H9 (cell line): ENCODE measurements around the gene C2orf78. TPM values are rescaled to one million over a fixed set of nuclear protein-coding genes. Genes with fewer than 3 reads are reported as not detected.

ENCODE experiments used
- DNase-seq: peaks from one replicate; pipeline ENCODE4 v3.0.0-alpha.2; 2017
- H2AFZ ChIP-seq: one replicate; pipeline ENCODE4 v1.6.1; 2013; ENCODE audit warnings: mild to moderate bottlenecking, low read length, control low read depth, moderate library complexity
- H2AK5ac ChIP-seq: 2 replicates; pipeline ENCODE4 v1.6.1; 2013; ENCODE audit warnings: low read length, control low read depth, mixed read lengths; ENCODE audit not compliant: insufficient read length
- H2BK120ac ChIP-seq: one replicate; pipeline ENCODE4 v1.6.1; 2013; ENCODE audit warnings: low read depth, mild to moderate bottlenecking, low read length, control low read depth, inconsistent platforms; ENCODE audit not compliant: poor library complexity, severe bottlenecking
- H2BK12ac ChIP-seq: 2 replicates; pipeline ENCODE4 v1.6.1; 2013; ENCODE audit warnings: low read length, control low read depth, mixed read lengths, low read depth; ENCODE audit not compliant: insufficient read length
- H2BK15ac ChIP-seq: 2 replicates; pipeline ENCODE4 v1.6.1; 2013; ENCODE audit warnings: low read depth, low read length, control low read depth
- H2BK20ac ChIP-seq: one replicate; pipeline ENCODE4 v1.6.1; 2013; ENCODE audit warnings: low read depth, mild to moderate bottlenecking, low read length, control low read depth, inconsistent platforms; ENCODE audit not compliant: poor library complexity, severe bottlenecking
- H2BK5ac ChIP-seq: 2 replicates; pipeline ENCODE4 v1.6.1; 2013; ENCODE audit warnings: low read length, control low read depth, mixed read lengths; ENCODE audit not compliant: insufficient read length
- H3K14ac ChIP-seq: 2 replicates; pipeline ENCODE4 v1.6.1; 2013; ENCODE audit warnings: low read length, control low read depth; ENCODE audit not compliant: insufficient read depth
- H3K18ac ChIP-seq: 2 replicates; pipeline ENCODE4 v1.6.1; 2013; ENCODE audit warnings: low read depth, mild to moderate bottlenecking, mixed read lengths, low read length, control low read depth; ENCODE audit not compliant: insufficient read length
- H3K23ac ChIP-seq: 2 replicates; pipeline ENCODE4 v1.6.1; 2013; ENCODE audit warnings: low read length, control low read depth, mixed read lengths, low read depth; ENCODE audit not compliant: insufficient read length
- H3K23me2 ChIP-seq: 2 replicates; pipeline ENCODE4 v1.6.1; 2013; ENCODE audit warnings: low read depth, mild to moderate bottlenecking, mixed read lengths, low read length, control low read depth; ENCODE audit not compliant: insufficient read length, poor library complexity, severe bottlenecking
- H3K27ac ChIP-seq: 2 replicates; pipeline ENCODE4 v1.5.1; 2013; ENCODE audit warnings: low read length, control low read depth, mixed read lengths, low read depth; ENCODE audit not compliant: insufficient read length
- H3K27me3 ChIP-seq: 2 replicates; pipeline ENCODE4 v1.6.1; 2013; ENCODE audit warnings: low read length, control low read depth, inconsistent platforms; ENCODE audit not compliant: insufficient read depth
- H3K4ac ChIP-seq: 2 replicates; pipeline ENCODE4 v1.6.1; 2013; ENCODE audit warnings: low read depth, mild to moderate bottlenecking, control low read depth, inconsistent platforms, low read length, moderate library complexity
- H3K4me1 ChIP-seq: 2 replicates; pipeline ENCODE4 v1.6.1; 2013; ENCODE audit warnings: low read length, control low read depth, inconsistent platforms; ENCODE audit not compliant: insufficient read depth
- H3K4me2 ChIP-seq: 2 replicates; pipeline ENCODE4 v1.6.1; 2013; ENCODE audit warnings: low read length, control low read depth, mixed read lengths; ENCODE audit not compliant: insufficient read length, insufficient read depth
- H3K56ac ChIP-seq: 2 replicates; pipeline ENCODE4 v1.6.1; 2013; ENCODE audit warnings: low read depth, mild to moderate bottlenecking, mixed read lengths, low read length, control low read depth; ENCODE audit not compliant: insufficient read length
- H3K79me1 ChIP-seq: 2 replicates; pipeline ENCODE4 v1.6.1; 2013; ENCODE audit warnings: low read depth, mild to moderate bottlenecking, moderate library complexity, low read length, control low read depth, inconsistent platforms; ENCODE audit not compliant: insufficient read depth, poor library complexity, severe bottlenecking
- H3K79me2 ChIP-seq: 2 replicates; pipeline ENCODE4 v1.6.1; 2013; ENCODE audit warnings: low read length, control low read depth, inconsistent platforms; ENCODE audit not compliant: insufficient read depth
- H3K9ac ChIP-seq: 2 replicates; pipeline ENCODE4 v1.6.1; 2013; ENCODE audit warnings: low read length, control low read depth, mixed read lengths; ENCODE audit not compliant: insufficient read length; ENCODE audit errors: extremely low read depth
- H3K9me3 ChIP-seq: one replicate; pipeline ENCODE4 v1.6.1; 2013; ENCODE audit warnings: low read depth, low read length, inconsistent platforms; ENCODE audit not compliant: control insufficient read depth
- H3T11ph ChIP-seq: one replicate; pipeline ENCODE4 v1.6.1; 2013; ENCODE audit warnings: mild to moderate bottlenecking, low read length, control low read depth, inconsistent platforms
- H4K20me1 ChIP-seq: one replicate; pipeline ENCODE4 v1.6.1; 2013; ENCODE audit not compliant: control insufficient read depth, insufficient read length, insufficient read depth
- H4K5ac ChIP-seq: 2 replicates; pipeline ENCODE4 v1.6.1; 2013; ENCODE audit warnings: low read depth, mild to moderate bottlenecking, mixed read lengths, low read length, control low read depth; ENCODE audit not compliant: insufficient read length
- H4K8ac ChIP-seq: replicated peaks from 2 replicates; pipeline ENCODE4 v1.6.1; 2013; ENCODE audit warnings: low read length, control low read depth, mixed read lengths, low read depth; ENCODE audit not compliant: insufficient read length
- H4K91ac ChIP-seq: 2 replicates; pipeline ENCODE4 v1.6.1; 2013; ENCODE audit warnings: low read depth, mild to moderate bottlenecking, moderate library complexity, mixed read lengths, low read length, control low read depth; ENCODE audit not compliant: insufficient read length
- H3K27ac Mint-ChIP-seq, 3 experiments: 2 replicates in 2 of 3; 3 replicates in 1 of 3; pipeline ENCODE4 v1.8.0; 2020 to 2021; ENCODE audit warnings: mixed read lengths in 3 of 3, mild to moderate bottlenecking in 1 of 3, moderate library complexity in 1 of 3
- H3K27me3 Mint-ChIP-seq: 2 replicates; pipeline ENCODE4 v1.8.0; 2021; ENCODE audit warnings: low read depth, mild to moderate bottlenecking, moderate library complexity, mixed read lengths
- H3K36me3 Mint-ChIP-seq, 3 experiments: 2 replicates in 2 of 3; 3 replicates in 1 of 3; pipeline ENCODE4 v1.8.0; 2020 to 2021; ENCODE audit warnings: low read depth in 3 of 3, mixed read lengths in 3 of 3; ENCODE audit not compliant: insufficient read depth in 1 of 3
- H3K4me1 Mint-ChIP-seq, 2 experiments: 2 replicates each; pipeline ENCODE4 v1.8.0; 2020; ENCODE audit warnings: mixed read lengths in 2 of 2
- H3K4me3 Mint-ChIP-seq, 2 experiments: 2 replicates in 1 of 2; 3 replicates in 1 of 2; pipeline ENCODE4 v1.8.0; 2020 to 2021; ENCODE audit warnings: mild to moderate bottlenecking in 2 of 2, mixed read lengths in 2 of 2, moderate library complexity in 1 of 2
- H3K9me3 Mint-ChIP-seq, 2 experiments: 2 replicates in 1 of 2; 3 replicates in 1 of 2; pipeline ENCODE4 v1.8.0; 2020; ENCODE audit warnings: mild to moderate bottlenecking in 2 of 2, mixed read lengths in 2 of 2, moderate library complexity in 1 of 2
- CTCF ChIP-seq: fragments of 200-600 bp; sonication (generic); conservative IDR thresholded peaks from 3 replicates; pipeline ENCODE4 v1.8.0; 2021; ENCODE audit warnings: antibody characterized with exemption, mild to moderate bottlenecking
- WGBS: extraction: QIAGEN DNeasy Blood & Tissue Kit; methylation state at CpG from one replicate; pipeline ENCODE4 v1.1.7; 2013; ENCODE audit warnings: missing lambda C conversion rate, low lambda C conversion rate, mixed read lengths; ENCODE audit not compliant: insufficient read length; ENCODE audit errors: extremely low coverage; 5-methylcytosine and 5-hydroxymethylcytosine counted together
- total RNA-seq: library from RNA; stranded (reverse); gene quantifications from 2 replicates; pipeline ENCODE4 v1.2.1, GENCODE V29; 2021

The C2orf78 gene
- total RNA-seq, 1 experiment from 2014 or later, result 0.09 TPM

GRCh38 chr2:73764945-73765344, 19.0 kb upstream of the C2orf78 start:
- Histone ChIP-seq H3K79me2 (no peaks in the 10 kb centered on the region; the same call in 1 of the 2 replicates), H3K23ac (no peak overlapping the region), H2BK120ac (no peak overlapping the region), H3K79me1 (no peaks in the 10 kb centered on the region), H3T11ph (no peak overlapping the region), H2BK15ac (no peak overlapping the region), H4K20me1 (no peaks in the 10 kb centered on the region), H3K4ac (no peak overlapping the region), H3K14ac (no peak overlapping the region), H2AK5ac (no peak overlapping the region), H2BK5ac (no peak overlapping the region), H3K56ac (no peak overlapping the region), H4K5ac (no peak overlapping the region), H3K9me3 (no peaks in the 10 kb centered on the region), H4K8ac (no peak overlapping the region), H3K9ac (no peak overlapping the region), H2BK20ac (no peak overlapping the region), H3K27me3 (no peaks in the 10 kb centered on the region), H2BK12ac (no peak overlapping the region), H3K18ac (no peak overlapping the region), H4K91ac (no peak overlapping the region), H2AFZ (no peak overlapping the region), H3K23me2 (no peaks in the 10 kb centered on the region), H3K4me1 (no peaks in the 10 kb centered on the region), H3K27ac (no peak overlapping the region), H3K4me2 (no peak overlapping the region)
- Mint-ChIP-seq H3K4me1 (no peaks in the 10 kb centered on the region), H3K27me3 (no peaks in the 10 kb centered on the region), H3K9me3 (no peaks in the 10 kb centered on the region), H3K4me3 (no peak overlapping the region), H3K27ac (no peak overlapping the region), H3K36me3 (peaks cover 21 to 76% (median 64%) of the 10 kb centered on the region in 3 experiments; a peak in 6 of 7 replicates)
- no peak for TF ChIP-seq CTCF
- no CpG with 5 or more reads among the region's 1 CpG for WGBS
- DNase-seq, result no peak
